GM12872 (cell line): ENCODE data around the gene DHRS7B.

Source experiments
- CTCF ChIP-seq: IDR thresholded peaks from 3 replicates; pipeline ENCODE4 v1.5.1; 2011; ENCODE audit warnings: low read depth, mild to moderate bottlenecking, low read length, moderate library complexity; ENCODE audit not compliant: insufficient read depth

DHRS7B gene

GRCh38 chr17:21171970-21172510 lies 45.3 kb downstream of the DHRS7B start:
- no peak for TF ChIP-seq CTCF

- TF ChIP-seq CTCF: no peak
Observed at GRCh38 chr17:21172846-21173245, 46.1 kb downstream of the DHRS7B start.

GRCh38 chr17:21173543-21173942 lies 46.8 kb downstream of the DHRS7B start:
- TF ChIP-seq CTCF: no peak

GRCh38 chr17:21174186-21174585 lies 47.4 kb downstream of the DHRS7B start:
- TF ChIP-seq CTCF: no peak

GRCh38 chr17:21174713-21175112 lies 47.9 kb downstream of the DHRS7B start:
- no peak for TF ChIP-seq CTCF

GRCh38 chr17:21176773-21177395 lies 50.1 kb downstream of the DHRS7B start:
- TF ChIP-seq CTCF: no peak

GRCh38 chr17:21177401-21177800 lies 50.6 kb downstream of the DHRS7B start:
- TF ChIP-seq CTCF: no peak
